ENCODE data around the gene TTYH2. TPM values are rescaled to one million over a fixed set of nuclear protein-coding genes. Genes with fewer than 3 reads are reported as not detected.

The TTYH2 gene
- total RNA-seq, 1 experiment from 2014 or later: 0.12 TPM

DNA sequence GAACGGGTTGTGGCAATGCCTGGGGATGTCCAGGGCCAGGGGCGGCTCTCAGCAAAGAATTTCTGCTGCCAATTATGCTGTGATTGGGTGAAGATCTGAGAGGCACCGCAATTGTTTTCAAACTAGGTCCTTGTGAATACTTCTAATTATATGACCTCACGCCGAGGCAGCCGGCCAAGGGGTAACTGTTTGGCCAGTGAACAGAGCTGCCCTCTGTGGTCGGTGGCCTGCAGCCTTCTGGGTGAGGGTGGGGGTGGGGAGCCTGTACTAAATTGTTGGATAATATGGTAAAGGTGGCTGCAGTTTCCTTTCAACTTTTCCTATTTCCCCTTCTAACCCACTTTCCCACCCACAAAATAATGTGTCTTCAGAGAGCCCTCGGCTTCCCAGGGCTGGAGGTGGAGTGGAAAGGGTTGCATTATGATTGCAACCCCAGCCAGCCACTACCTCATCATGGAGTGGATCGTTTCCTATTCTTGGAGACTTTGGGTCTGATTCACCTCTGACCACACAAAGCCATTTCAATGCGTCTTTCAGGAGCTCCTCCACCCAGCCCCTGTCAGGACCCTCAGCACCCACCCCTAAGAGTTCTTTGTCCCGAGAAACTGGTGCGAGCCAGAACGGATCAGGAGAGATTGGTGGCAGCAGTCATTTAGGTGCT, 58.7 kb downstream of the TTYH2 start:
- peaks cover 98% of the 10 kb centered on the region for H3K27me3 Mint-ChIP-seq (ENCODE audit: insufficient read depth, unreplicated experiment)
- H3K4me3 Mint-ChIP-seq (ENCODE audit: unreplicated experiment): no peak overlapping the region
- ChIA-PET CTCF (no interaction called here), POLR2A (no interaction called here)
- H3K36me3 Mint-ChIP-seq (ENCODE audit: insufficient read depth, unreplicated experiment): no peaks in the 10 kb centered on the region
- intact Hi-C loops (cut with micrococcal nuclease): no loop called here
- H3K4me1 Mint-ChIP-seq (ENCODE audit: insufficient read depth, unreplicated experiment): no peaks in the 10 kb centered on the region
- H3K9me3 Mint-ChIP-seq (ENCODE audit: unreplicated experiment): no peaks in the 10 kb centered on the region
- no peak for DNase-seq (ENCODE audit: unreplicated experiment)
- TF ChIP-seq, protein P1, sequence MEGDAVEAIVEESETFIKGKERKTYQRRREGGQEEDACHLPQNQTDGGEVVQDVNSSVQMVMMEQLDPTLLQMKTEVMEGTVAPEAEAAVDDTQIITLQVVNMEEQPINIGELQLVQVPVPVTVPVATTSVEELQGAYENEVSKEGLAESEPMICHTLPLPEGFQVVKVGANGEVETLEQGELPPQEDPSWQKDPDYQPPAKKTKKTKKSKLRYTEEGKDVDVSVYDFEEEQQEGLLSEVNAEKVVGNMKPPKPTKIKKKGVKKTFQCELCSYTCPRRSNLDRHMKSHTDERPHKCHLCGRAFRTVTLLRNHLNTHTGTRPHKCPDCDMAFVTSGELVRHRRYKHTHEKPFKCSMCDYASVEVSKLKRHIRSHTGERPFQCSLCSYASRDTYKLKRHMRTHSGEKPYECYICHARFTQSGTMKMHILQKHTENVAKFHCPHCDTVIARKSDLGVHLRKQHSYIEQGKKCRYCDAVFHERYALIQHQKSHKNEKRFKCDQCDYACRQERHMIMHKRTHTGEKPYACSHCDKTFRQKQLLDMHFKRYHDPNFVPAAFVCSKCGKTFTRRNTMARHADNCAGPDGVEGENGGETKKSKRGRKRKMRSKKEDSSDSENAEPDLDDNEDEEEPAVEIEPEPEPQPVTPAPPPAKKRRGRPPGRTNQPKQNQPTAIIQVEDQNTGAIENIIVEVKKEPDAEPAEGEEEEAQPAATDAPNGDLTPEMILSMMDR (IDR thresholded peaks at IDR 0.05; ENCODE audit: unreplicated experiment): no peak
- BruUV-seq (replicated peaks): no TSS peak
- no peak overlapping the region for H3K27ac Mint-ChIP-seq (ENCODE audit: low read depth, unreplicated experiment)

DNA sequence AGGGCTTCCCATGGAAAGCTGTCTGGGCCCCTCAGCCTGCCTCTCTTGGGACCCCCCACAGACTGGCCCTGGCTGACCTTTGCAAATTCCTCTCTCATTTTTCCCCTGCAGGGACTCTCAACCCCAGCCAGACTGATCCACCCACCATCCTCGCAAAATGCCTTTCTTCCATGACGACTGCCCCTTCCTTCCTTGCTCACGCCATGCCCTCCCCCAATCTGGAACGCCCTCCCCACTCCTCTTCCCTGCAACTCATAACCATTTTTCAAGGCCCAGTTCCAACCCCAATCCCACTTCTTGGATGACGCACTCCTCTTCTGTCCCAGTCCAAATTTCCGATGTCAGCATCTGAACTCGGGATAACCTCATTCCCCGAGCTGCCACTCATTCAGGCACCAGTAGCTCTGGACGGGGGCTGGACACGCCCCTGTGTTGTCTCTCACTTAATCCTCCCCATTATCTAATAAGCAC, 59.4 kb downstream of the TTYH2 start:
- no peak overlapping the region for H3K27ac Mint-ChIP-seq (ENCODE audit: low read depth, unreplicated experiment)
- H3K36me3 Mint-ChIP-seq (ENCODE audit: insufficient read depth, unreplicated experiment): no peaks in the 10 kb centered on the region
- DNase-seq (ENCODE audit: unreplicated experiment): no peak
- H3K27me3 Mint-ChIP-seq (ENCODE audit: insufficient read depth, unreplicated experiment): peaks cover 90% of the 10 kb centered on the region
- ChIA-PET CTCF (no interaction called here), POLR2A (no interaction called here)
- no peaks in the 10 kb centered on the region for H3K9me3 Mint-ChIP-seq (ENCODE audit: unreplicated experiment)
- TF ChIP-seq, protein P1 (IDR thresholded peaks at IDR 0.05; ENCODE audit: unreplicated experiment): no peak
- intact Hi-C loops (cut with micrococcal nuclease): no loop called here
- H3K4me1 Mint-ChIP-seq (ENCODE audit: insufficient read depth, unreplicated experiment): no peaks in the 10 kb centered on the region
- BruUV-seq (replicated peaks): no TSS peak
- H3K4me3 Mint-ChIP-seq (ENCODE audit: unreplicated experiment): no peak overlapping the region

DNA sequence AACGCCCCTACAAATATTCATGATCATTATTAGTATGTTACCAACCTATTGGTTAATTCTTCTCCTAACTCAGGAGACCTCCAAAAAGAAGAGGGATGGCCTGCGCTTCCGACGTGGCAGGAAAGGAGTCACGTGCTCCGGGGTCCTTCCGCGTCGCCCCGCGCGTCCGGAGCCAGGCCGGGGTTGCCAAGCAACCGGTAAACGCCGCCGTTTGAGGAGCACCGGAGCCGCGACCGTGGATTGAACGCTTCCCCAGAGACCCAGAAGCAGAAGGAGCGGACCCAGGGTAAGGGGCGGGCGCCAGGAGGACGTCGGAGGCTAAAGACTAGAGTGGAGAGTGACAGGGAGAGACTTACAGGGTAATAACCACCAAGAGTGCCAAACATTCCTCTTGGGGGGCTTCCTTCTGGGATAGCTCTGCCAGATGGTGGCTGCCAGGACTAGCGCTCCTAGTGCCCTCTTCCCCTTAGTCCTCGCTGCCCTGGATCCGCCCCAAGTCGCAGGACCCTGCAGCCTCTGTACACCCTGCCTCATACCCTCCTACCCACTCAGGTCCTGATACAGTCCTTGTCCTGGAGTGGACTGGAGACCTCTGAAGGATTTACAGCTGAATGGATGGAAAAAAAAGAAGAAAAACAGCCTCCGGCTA, 60.8 kb downstream of the TTYH2 start, which contains the start of gene DNAI2:
DNAI2 (plus strand) TSS at position 175 of the 649 bp plus-strand sequence. CDS start 7,584 bp downstream, outside the sequence.
- no TSS peak for BruUV-seq (replicated peaks)
- intact Hi-C loops (cut with micrococcal nuclease): no loop called here
- ChIA-PET CTCF (no interaction called here), POLR2A (no interaction called here)
- Mint-ChIP-seq H3K36me3 (ENCODE audit: insufficient read depth, unreplicated experiment) (no peaks in the 10 kb centered on the region), H3K9me3 (ENCODE audit: unreplicated experiment) (no peaks in the 10 kb centered on the region), H3K27me3 (ENCODE audit: insufficient read depth, unreplicated experiment) (peaks cover 76% of the 10 kb centered on the region), H3K4me1 (ENCODE audit: insufficient read depth, unreplicated experiment) (no peaks in the 10 kb centered on the region), H3K4me3 (ENCODE audit: unreplicated experiment) (no peak within 1 kb of the TSS), H3K27ac (ENCODE audit: low read depth, unreplicated experiment) (no peak within 1 kb of the TSS)
- DNase-seq (ENCODE audit: unreplicated experiment): no peak
- TF ChIP-seq, protein P1 (IDR thresholded peaks at IDR 0.05; ENCODE audit: unreplicated experiment): no peak

DNA sequence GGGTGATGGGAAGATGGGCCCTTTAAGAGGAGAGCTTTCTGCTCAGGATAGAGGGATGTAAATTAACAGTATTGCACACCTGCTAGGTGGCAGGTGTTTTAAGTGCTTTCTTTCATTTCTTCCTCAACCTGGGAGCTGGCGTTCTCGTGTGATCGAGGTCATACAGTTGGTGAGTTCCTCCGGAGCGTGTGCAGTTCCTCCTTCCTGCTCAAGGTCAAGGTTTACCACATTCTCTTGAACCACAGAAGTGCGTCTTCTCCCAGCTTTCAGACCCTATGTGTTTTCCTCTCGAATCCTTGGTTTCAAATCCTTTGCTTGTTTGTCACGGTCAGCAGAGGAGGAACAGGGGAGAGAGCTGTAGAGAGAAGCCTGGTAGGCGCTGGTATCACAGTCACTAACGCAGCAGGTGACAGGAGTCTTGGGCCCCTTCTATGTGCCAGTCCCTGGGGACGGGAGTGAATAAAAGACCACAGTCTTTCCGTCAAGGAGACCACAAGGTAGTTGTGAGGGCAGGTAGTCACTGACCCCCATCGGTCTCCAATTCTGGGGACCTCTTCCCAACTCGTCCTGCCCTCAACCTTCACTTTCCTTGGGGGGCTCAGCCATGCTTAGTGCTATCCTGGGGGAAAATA, 61.5 kb downstream of the TTYH2 start:
- ChIA-PET CTCF (no interaction called here), POLR2A (interaction anchor here (0.7 kb wide), 1 partner anchor 372 kb away, joined by 3 read pairs; no protein-coding TSS in a partner anchor)
- intact Hi-C loops (cut with micrococcal nuclease): no loop called here
- Mint-ChIP-seq H3K36me3 (ENCODE audit: insufficient read depth, unreplicated experiment) (no peaks in the 10 kb centered on the region), H3K4me3 (ENCODE audit: unreplicated experiment) (no peak overlapping the region), H3K9me3 (ENCODE audit: unreplicated experiment) (no peaks in the 10 kb centered on the region), H3K4me1 (ENCODE audit: insufficient read depth, unreplicated experiment) (no peaks in the 10 kb centered on the region), H3K27ac (ENCODE audit: low read depth, unreplicated experiment) (no peak overlapping the region), H3K27me3 (ENCODE audit: insufficient read depth, unreplicated experiment) (peaks cover 70% of the 10 kb centered on the region)
- BruUV-seq (replicated peaks): no TSS peak
- no peak for DNase-seq (ENCODE audit: unreplicated experiment)
- TF ChIP-seq, protein P1 (IDR thresholded peaks at IDR 0.05; ENCODE audit: unreplicated experiment): no peak
